ENCODE results near the gene TSPAN31. TPM values are rescaled to one million over a fixed set of nuclear protein-coding genes. Genes with fewer than 3 reads are reported as not detected.

The TSPAN31 gene
- total and polyA plus RNA-seq, 9 of the 15 experiments (the other 6 are each of a cell fraction or from before 2014, with no cell fraction given) = 11.3 to 26.4 (median 14.3) TPM

- Histone ChIP-seq H3K27ac (ENCODE audit: extremely low read depth, low read depth, low read length) (no peak overlapping the region), H3K4me3 (no peak overlapping the region), H3K36me3 (ENCODE audit: control insufficient read depth, insufficient read depth, low read length) (peaks cover 46% of the 10 kb centered on the region; the same call in 2 of the 3 replicates), H3K27me3 (ENCODE audit: control insufficient read depth in 2 of 2, insufficient read depth in 2 of 2, low read length in 2 of 2) (no peaks in the 10 kb centered on the region), H4K20me1 (replicated peaks; ENCODE audit: control insufficient read depth, insufficient read depth, low read length) (no peaks in the 10 kb centered on the region), H3K4me2 (ENCODE audit: insufficient read depth, low read length) (no peak overlapping the region), H3K4me1 (replicated peaks in 1 of 2; ENCODE audit: control insufficient read depth in 2 of 2, insufficient read depth in 2 of 2, low read length in 2 of 2) (peaks cover 0 to 5% of the 10 kb centered on the region in 2 experiments; a peak in 1 of 5 replicates), H2AFZ (ENCODE audit: low read depth, low read length) (no peak overlapping the region), H3K9ac (ENCODE audit: insufficient read depth in 1 of 2, low read depth in 2 of 2, low read length in 2 of 2) (no peak overlapping the region), H3K9me1 (ENCODE audit: control insufficient read depth, insufficient read depth, low read length) (no peaks in the 10 kb centered on the region), H3K9me3 (replicated peaks; ENCODE audit: control insufficient read depth, insufficient read depth, low read depth, low read length) (no peaks in the 10 kb centered on the region), H3K79me2 (ENCODE audit: control insufficient read depth, insufficient read depth, low read length) (no peaks in the 10 kb centered on the region)
- ATAC-seq (no peak), FAIRE-seq (no peak), DNase-seq (ENCODE audit: extremely low read depth in 1 of 4, low spot score in 3 of 4) (no peak)
- 81% methylated on average over 11 of the region's 11 CpGs for WGBS (ENCODE audit: insufficient coverage, low coverage, missing lambda C conversion rate)
- TF ChIP-seq ZNF398 (CRISPR knock-in tag; IDR thresholded peaks at IDR 0.05) (no peak), TRIM28 (IDR thresholded peaks at IDR 0.05) (no peak), ZNF184 (CRISPR knock-in tag; IDR thresholded peaks at IDR 0.05) (no peak), TCF7 (IDR thresholded peaks at IDR 0.05; ENCODE audit: borderline replicate concordance) (no peak), FUS (optimal IDR thresholded peaks at IDR 0.05; ENCODE audit: low read depth, low read length) (no peak), XRCC3 (IDR thresholded peaks at IDR 0.05) (no peak), HEY1 (CRISPR knock-in tag; IDR thresholded peaks at IDR 0.05; ENCODE audit: borderline replicate concordance) (no peak), MYBL2 (IDR thresholded peaks at IDR 0.05; ENCODE audit: low read depth) (no peak), MYBL2 (CRISPR knock-in tag; IDR thresholded peaks at IDR 0.05; ENCODE audit: borderline replicate concordance) (no peak), KDM1A (IDR thresholded peaks at IDR 0.05) (no peak), ZNF146 (CRISPR knock-in tag; IDR thresholded peaks at IDR 0.05; ENCODE audit: unreplicated experiment) (no peak), ERF (CRISPR knock-in tag; IDR thresholded peaks at IDR 0.05) (no peak), ZNF639 (CRISPR knock-in tag; conservative IDR thresholded peaks at IDR 0.05 in 1 of 2, IDR thresholded peaks at IDR 0.05 in 1 of 2) (no peak), EP400 (IDR thresholded peaks at IDR 0.05) (no peak), THAP7 (CRISPR knock-in tag; IDR thresholded peaks at IDR 0.05) (no peak), ZNF699 (CRISPR knock-in tag; IDR thresholded peaks at IDR 0.05; ENCODE audit: insufficient replicate concordance) (no peak), KAT7 (CRISPR knock-in tag; IDR thresholded peaks at IDR 0.05; ENCODE audit: borderline replicate concordance) (no peak), FOXP1 (CRISPR knock-in tag; IDR thresholded peaks at IDR 0.05) (no peak)
- intact Hi-C loops (cut with micrococcal nuclease) (no loop called here), in situ Hi-C loops (cut with MboI) (no loop called here)
- POLR2A ChIA-PET = interaction anchor here (0.6 to 0.7 kb wide), 2 partner anchors 107 to 130 kb away, joined by 3 read pairs; partner anchors contain the start of gene PIP4K2C
- TSS peak; percentile 86 for BruUV-seq (replicated peaks)
- CTCF ChIA-PET (ENCODE audit: low intra/inter-chr PET ratio) = no interaction called here
These were observed 23.9 kb upstream of the TSPAN31 start for GRCh38 chr12:57720606-57721595.

Measured in K562 (cell line).